Inflammatory macrophage (primary cell): Measurements from ENCODE around the gene LAG3.

Source experiments
- DNase-seq, 2 donors: peaks; one replicate each; pipeline ENCODE4 v3.0.0-alpha.2; 2020 to 2022

The LAG3 gene

DNA sequence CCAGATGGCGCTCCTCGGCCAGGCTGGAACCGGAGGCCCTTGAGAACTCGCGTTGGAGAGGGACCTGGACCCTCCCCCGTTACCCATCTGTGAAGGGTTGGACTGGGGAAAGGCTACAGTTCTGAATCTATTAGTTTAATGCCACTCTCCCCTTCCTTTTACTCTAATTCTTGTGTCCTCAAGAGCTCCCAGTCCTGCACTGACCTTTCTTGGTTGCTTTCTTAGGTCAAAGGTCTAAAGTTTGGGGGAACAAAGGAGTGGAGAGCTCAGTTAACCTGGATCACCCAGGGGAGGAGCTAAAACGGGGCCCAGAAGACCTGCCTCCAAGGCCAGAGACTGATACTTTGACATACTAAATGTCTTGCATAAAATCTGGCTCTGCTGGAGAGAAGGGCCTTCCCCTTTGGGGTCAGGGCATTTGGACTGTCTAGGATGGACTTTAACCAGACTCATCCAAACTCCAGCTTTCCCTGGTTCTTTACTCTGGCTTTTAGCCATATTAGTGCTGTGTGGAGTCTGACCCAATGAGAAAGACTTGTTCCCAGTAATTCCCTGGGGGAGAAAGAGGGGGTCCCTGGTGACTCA lies 18.5 kb upstream of the LAG3 start:
- peak; percentile 31 to 47 for DNase-seq

DNA sequence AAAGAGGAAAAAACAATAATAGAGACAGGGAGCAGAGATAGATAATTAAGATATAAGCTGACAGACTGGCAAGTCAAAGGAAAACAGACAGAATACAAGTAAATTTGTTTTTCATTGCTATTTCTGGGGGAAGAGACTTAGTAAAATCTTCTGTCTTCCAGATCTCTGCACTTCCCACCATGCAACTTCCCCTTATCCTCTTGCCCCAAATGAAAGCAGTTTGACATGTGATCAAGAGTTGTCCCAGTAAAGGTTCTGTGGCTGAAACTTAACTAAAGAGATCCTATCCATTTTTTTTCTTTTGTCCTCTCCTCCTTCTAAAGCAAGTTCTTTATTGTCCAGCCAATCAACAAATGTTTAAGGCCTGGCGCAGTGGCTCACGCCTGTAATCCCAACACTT lies 17.9 kb upstream of the LAG3 start:
- peak; percentile 54 for DNase-seq

- DNase-seq: no peak
Observed at GRCh38 chr12:6757028-6757690, 15.2 kb upstream of the LAG3 start.

GRCh38 chr12:6758506-6759095 lies 13.7 kb upstream of the LAG3 start:
- peak; percentile 29 to 36 for DNase-seq

DNA sequence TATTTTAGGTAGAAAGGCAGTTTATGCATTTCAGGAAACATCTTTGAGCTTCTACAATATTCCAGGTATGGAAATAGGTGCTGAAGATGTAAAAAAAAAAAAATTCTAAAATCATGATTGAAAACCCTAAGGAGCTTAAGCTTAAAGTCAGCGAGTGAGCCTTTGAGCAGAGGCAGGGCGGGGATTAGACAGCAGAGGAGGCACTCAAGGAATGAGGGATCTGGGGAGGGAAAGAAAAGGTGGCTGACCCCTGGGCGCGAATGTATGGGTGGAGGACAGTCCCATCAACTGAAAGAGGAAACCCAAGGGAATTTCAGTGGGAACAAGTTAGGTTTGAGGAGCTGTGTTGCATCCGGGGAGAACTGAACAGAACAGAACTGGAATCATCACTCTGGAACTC lies 12.6 kb upstream of the LAG3 start:
- no peak for DNase-seq

DNA sequence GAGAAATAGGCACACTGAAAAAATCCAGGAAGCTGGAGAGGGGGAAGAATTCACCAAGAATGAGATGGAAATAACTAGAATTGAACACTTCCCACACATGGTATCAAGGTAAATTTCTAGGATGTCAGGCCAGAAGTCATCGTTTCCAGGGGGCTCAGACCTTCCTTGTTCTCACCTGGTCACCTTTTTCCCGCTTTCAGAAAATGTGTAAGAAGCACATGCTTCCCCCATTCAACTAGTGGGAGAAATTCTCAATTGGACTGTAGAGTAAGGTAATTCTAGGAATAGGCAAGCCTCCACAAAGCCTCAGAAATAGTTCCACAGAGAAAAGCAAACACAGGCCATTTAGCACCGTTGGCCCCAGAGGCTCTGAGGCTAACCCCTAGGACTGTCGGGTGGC lies 8.9 kb upstream of the LAG3 start:
- DNase-seq: no peak

DNA sequence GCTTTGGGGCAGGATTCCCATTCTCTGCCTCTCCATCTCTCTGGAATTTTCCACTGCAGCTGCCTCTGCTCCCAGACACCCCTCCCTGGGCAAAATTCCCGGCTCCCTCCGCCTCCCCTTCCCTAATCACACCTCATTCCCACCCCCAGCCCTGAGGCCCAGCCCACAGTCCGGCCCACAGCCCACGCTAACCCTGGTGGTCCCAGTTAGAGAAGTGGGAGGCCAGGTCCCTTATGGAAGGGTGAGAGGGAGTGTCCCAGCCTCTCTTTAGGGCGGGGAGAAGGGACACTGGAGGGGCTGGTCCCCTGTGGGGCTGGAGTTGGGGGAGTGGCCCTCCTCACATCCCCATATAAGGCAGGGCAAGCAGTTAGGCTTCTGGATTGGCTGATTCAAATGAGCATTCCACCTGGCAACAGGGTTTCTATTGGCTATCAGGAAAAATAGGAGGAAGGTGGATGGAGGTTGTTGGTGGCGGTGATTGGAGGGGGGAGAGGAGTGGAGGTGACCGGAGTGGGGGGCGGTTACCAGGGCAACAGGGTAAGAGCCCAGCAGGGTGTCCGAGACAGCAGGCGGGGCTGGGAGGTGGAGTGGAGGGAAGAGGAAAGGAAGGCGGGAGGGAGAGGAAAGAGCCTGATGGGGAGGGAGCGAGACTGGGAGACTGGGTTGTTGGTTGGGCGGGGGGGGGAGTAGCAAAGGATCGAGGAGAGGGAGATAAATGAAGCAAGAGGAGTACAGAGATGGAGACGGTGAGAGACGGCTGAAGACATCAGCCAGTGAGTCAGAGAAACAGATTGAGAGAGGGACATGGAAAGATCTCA lies 8.1 kb upstream of the LAG3 start:
- DNase-seq: peak; percentile 78 to 87

GRCh38 chr12:6765048-6765633 lies 7.2 kb upstream of the LAG3 start:
- DNase-seq: no peak

GRCh38 chr12:6765634-6766581 lies 6.4 kb upstream of the LAG3 start, which contains the start of gene PTMS:
Gene PTMS, plus strand, starts transcription at chr12:6766363. Its CDS starts 343 bp downstream, at chr12:6766706.
- DNase-seq: peak; percentile 25 to 57

- peak; percentile 64 to 73 for DNase-seq
Observed at GRCh38 chr12:6766651-6767349, 5.5 kb upstream of the LAG3 start.

DNA sequence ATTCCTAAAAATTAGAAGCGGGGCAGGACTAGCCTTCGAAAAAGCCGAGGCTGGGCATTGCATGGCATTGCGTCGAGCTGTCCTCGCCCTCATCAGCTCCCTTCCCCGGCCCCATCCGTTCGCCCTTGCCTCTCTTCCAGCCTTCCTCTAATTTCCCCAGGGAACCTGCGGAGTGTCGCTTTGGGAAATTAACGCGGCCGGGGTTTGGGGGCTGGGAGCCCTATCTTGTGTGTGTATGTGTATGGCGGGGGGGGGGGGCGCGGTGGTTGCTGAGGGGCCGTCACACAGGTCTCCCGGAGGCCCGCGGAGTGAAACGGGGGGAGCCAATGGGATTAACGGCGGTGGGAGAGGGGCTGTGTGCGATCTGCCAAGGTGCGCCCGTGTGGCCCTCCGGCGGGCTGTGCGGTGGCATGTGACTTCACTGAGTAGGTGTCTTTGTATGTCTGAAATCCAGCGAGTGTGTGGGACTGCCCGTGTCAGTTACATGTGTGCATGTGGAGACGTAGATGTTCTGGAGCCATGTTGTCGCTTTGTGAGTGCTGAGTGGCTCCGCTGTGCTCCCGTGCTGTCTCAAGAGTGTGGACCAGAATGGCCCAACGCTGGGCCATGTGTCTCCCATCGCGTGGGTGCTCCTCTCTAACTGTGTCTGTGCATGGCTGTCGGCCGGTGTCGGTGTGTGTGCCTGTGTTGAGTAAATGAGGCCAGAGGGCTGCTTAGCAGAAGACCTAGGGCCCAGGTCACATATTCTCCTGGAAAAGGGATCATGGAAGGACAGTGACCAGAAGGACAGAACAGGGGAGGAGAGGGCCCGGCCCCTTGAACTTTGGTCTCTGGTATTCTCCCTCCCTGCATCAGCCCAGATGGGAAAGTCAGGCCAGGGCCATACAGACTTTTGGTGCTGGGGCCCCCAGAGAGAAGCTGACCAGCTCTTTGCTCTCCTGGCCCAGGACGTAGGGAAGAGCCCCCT lies 4.7 kb upstream of the LAG3 start:
- no peak for DNase-seq

- DNase-seq: no peak
Observed at GRCh38 chr12:6768437-6768914, 3.8 kb upstream of the LAG3 start.

GRCh38 chr12:6768990-6769389 lies 3.3 kb upstream of the LAG3 start:
- DNase-seq: no peak

DNA sequence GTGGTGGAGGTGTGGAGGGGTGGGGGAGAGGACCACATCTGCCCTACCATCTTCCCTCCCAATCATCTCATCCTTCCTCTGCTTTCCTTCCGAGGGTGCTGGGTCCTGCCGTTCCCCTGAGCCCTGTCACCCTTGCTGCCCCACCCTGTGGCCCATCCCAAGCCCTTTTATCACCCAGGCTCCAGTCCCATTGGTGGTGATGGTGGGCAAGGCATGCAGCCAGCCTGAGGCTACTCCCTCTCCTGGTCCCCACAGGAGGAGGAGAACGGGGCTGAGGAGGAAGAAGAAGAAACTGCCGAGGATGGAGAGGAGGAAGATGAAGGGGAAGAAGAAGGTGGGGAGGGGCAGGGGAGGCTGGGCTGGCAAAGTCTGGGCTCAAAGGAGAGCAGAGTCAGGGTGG lies 2.7 kb upstream of the LAG3 start:
- no peak for DNase-seq

- DNase-seq: no peak
Observed at GRCh38 chr12:6770094-6770493, 2.2 kb upstream of the LAG3 start.

- DNase-seq: no peak
Observed at GRCh38 chr12:6770600-6770999, 1.7 kb upstream of the LAG3 start.

DNA sequence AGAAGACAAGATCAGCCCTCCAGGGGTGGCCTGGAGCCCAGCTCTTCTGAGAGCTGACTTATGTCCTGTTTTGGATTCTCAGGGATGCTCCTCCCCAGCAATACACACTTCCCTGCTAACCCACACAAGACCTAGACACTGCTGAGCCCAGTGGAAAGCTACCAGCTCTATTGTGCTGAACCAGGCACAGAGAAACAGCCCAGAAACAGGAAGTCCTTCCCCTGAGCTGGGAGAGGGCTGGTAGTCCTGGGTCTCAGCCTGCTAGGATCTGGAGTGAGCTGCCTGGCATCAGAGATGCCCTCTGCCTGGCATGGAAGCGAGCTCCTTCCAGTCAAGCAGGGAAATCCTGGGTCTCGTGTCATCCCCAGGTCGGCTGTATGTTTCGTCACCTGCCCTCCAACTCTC lies 1.2 kb upstream of the LAG3 start:
- peak; percentile 80 to 90 for DNase-seq

- DNase-seq: no peak
Observed at GRCh38 chr12:6771509-6772330, 600 bp upstream of the LAG3 start.
